HTR-8/SVneo (cell line): Measurements from ENCODE around the gene NF1.
"Not testable (repeated sequence)": the region's sequence is repeated elsewhere in the genome, so short reads cannot be mapped to it uniquely, and the experiment has no call there.

Experiments
- DNase-seq: peaks from one replicate; pipeline ENCODE4 v3.0.0; 2011; ENCODE audit warnings: low spot score, mixed read lengths; ENCODE audit not compliant: insufficient read length
- FAIRE-seq: peaks from 2 replicates; lab custom pipeline; 2011; peaks lifted over from hg19 to GRCh38; lab: Jason Lieb, UNC

NF1 gene

GRCh38 chr17:31281061-31281460 is 186.3 kb downstream of the NF1 start:
- DNase-seq (no peak), FAIRE-seq (no peak)

DNA sequence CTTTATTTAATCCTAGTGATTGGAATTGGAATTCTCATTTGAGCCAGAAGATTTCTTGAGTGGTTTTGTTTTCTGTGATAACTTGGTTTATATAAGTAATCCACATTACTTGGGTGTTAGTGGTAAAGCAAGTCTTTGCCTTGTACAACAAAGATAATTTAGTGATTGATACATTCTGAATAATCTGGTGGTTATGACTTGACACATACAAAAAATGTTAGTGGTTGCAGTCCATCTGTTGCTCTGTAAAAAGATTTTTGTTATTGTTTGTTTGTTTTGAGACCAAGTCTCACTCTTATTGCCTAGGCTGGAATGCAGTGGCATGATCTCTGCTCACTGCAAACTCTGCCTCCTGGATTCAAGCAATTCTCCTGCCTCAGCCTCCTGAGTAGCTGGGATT is 189.1 kb downstream of the NF1 start:
- DNase-seq (no peak), FAIRE-seq (no peak)

DNA sequence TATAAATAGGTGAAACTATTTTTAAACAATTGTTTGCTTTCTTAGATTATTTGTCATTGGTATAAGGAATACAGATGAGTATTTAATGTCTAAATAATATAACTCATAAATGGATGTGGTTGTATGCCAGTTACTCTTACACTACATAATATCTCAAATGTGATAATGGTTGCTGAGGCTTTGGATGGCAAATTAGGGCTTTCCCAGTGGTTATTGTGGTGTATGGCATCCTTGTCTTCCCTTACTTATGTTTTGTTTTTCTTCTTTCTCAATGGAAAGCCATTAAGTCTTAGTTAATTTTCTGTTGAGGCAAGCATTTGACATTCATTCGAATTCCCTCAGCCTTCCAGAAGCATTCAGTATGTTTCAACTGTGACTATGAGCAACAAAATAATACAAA is 191.8 kb downstream of the NF1 start:
- no peak for DNase-seq
- no peak for FAIRE-seq

- not testable (repeated sequence) for FAIRE-seq, DNase-seq
Measured at GRCh38 chr17:31287932-31288331, 193.2 kb downstream of the NF1 start.

GRCh38 chr17:31289790-31290189 is 195.0 kb downstream of the NF1 start:
- DNase-seq (no peak), FAIRE-seq (no peak)

DNA sequence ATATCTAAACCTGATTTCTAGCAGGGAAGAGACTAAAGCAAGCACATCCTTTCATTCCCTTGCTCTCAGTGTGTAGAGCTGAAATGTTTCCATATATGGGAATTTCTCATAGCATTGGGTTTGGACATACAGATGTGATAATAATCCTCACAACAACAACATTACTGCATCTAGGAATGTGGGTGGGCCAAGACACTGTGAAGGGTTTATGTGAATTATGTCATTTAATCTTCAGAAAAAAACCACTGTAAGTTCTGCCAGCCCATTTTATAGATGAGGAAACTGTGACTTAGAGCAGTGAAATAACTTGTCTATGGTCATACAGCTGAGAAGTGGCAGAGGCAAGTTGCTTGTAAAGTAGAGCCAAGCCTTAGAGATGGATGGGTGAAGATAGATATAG is 197.0 kb downstream of the NF1 start:
- DNase-seq (no peak), FAIRE-seq (peak; percentile 83)

GRCh38 chr17:31293581-31293980 is 198.8 kb downstream of the NF1 start:
- DNase-seq (no peak), FAIRE-seq (no peak)

GRCh38 chr17:31294231-31294630 is 199.5 kb downstream of the NF1 start:
- DNase-seq = no peak
- no peak for FAIRE-seq

DNA sequence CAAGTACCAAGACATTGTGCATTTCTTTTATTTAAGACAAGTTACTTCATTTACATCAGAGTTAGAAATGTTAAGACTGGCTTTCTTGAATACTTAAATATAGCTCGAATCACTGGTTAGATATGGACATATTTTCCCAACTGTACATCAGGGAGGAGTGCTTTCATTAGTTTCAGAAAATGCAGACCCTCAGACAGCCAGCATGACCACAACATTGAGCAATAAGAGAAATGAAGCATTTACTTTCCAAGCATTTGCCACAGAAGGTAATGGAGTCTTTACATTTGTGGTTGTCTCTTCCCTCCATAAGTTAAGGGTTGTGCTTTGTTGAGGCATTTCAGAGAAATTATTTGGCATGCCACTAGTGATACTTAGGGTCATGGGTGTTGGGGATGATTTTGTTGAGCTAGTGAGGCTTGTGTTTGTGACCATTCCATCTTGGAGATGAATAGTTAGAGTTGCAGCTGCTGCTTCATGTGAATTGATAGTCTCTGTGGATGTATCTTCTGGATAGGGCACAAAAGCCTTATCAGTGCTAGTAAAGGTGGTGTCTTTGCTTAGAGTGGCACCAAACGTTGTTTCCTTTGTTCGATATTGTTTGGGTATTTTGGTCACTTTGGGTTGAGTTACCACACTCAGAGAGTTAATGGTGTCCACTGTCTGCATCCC is 200.2 kb downstream of the NF1 start:
- no peak for DNase-seq
- FAIRE-seq = no peak

DNA sequence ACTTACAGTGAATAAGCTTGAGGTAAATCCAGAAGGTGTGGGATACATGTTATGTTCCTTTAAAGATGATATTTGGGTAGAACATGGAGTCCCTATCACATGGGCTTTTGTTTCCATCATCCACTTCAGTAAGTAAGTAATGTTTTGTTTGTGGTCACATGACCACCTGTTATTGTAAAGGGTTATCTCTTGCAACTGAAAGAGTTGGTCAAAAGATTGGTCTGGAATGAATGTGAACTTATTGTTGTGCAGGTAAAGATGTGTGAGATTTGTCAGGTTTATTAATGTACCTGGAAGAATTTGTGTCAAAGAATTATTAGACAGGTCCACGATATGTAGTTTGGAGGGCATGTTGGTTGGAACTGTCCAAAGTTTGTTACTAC is 200.7 kb downstream of the NF1 start:
- FAIRE-seq = peak; percentile 26
- DNase-seq = no peak

GRCh38 chr17:31296142-31296541 is 201.4 kb downstream of the NF1 start:
- no peak for DNase-seq
- FAIRE-seq = peak; percentile 31

DNA sequence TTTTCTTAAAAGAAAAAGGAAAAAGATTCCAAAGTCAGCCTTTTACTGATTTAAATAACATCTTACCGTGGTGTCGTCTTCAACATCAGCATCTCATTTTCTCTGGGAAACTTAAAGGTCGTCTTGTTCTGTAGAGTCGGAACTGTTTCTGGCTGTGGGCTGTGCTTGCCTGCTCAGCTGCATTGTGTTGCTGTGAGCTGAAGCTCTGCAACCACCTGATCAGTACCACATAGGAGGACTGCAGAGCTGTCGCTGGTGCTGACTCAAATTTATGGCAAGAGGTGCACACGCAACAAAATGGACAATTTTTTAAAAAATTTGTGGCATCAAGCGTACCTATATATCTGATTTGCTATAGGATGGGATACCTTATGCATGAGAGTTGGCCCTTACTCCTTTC is 202.3 kb downstream of the NF1 start, which contains the start of gene OMG:
Gene OMG, minus strand, starts transcription at position 150 of the 400 bp plus-strand sequence. CDS start 908 bp downstream, outside the sequence.
- FAIRE-seq = no peak
- no peak for DNase-seq

DNA sequence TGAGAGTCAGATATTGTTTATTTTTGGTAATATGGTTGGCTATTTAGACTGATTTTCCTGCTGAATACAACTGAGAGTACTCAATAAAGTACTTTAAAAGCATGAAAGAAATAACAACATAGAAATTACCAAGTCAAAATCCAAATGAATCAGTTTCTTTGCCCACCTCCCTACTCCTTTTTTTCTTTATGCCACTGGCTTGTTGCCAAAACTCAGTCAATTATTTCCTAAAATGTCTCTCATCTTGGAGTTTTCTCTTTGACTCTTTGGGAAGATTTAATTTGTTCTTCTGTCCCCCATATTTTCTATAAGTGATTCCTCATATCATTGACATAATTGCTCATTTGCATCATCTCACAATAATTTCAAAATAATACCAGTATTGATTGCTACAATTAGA is 204.8 kb downstream of the NF1 start:
- FAIRE-seq = no peak
- no peak for DNase-seq

DNA sequence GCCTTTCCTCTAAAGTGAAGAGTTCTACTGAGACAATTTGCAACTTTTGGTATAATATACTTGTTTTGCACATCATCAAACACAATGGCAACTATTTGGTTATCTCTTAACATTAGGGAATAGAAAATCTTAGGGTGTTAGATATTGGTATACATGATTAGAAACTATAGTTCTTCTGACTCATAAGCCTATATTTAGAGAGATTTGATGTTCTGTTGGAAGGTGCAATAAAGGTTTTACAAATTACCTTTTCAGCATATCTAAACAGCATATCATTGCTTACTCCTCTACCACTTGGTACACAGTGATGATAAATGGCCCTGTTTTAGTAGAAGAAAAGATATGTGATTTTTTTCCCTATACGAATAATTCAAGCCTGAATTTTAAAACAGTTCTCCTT is 212.9 kb downstream of the NF1 start:
- no peak for DNase-seq
- no peak for FAIRE-seq

GRCh38 chr17:31308372-31309334 is 213.9 kb downstream of the NF1 start:
- no peak for FAIRE-seq
- no peak for DNase-seq

- no peak for FAIRE-seq
Measured at GRCh38 chr17:31309556-31309955, 214.8 kb downstream of the NF1 start.

GRCh38 chr17:31310260-31310659 is 215.5 kb downstream of the NF1 start:
- FAIRE-seq (no peak), DNase-seq (no peak)

More at GRCh38 chr17:31309556-31309955, 214.8 kb downstream of the NF1 start:
- DNase-seq = no peak

DNA sequence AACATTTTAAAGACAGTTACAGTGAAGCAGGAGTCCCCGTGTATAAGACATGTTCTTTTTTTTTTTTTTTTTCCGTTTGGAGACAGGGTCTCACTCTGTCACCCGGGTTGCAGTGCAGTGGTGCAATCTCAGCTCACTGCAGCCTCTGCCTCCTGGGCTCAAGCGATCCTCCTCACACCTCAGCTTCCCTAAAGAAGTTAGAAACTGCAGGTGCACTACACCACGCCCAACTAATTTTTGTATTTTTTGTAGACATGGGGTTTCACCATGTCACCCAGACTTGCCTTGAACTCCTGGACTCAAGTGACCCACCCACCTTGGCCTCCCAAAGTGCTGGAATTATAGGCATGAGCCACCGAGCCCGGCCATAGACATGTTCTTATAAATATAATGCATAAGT is 216.1 kb downstream of the NF1 start:
- no peak for DNase-seq

GRCh38 chr17:31311526-31311925 is 216.7 kb downstream of the NF1 start:
- FAIRE-seq = no peak

More for the DNA sequence above, 216.1 kb downstream of the NF1 start:
- FAIRE-seq = no peak

GRCh38 chr17:31312223-31312622 is 217.4 kb downstream of the NF1 start:
- FAIRE-seq, DNase-seq: not testable (repeated sequence)

More at GRCh38 chr17:31311526-31311925, 216.7 kb downstream of the NF1 start:
- DNase-seq = no peak
